Measurements from ENCODE around the gene KDM1A.

GRCh38 chr1:23079025-23079424, 59.8 kb downstream of the KDM1A start:
- no peak for TF ChIP-seq CTCF (IDR thresholded peaks at IDR 0.05)
- no peak for TF ChIP-seq POLR2A (IDR thresholded peaks at IDR 0.05)

All from suprapubic skin (tissue), 3 donors.